ENCODE measurements around the gene COPE.

DNA sequence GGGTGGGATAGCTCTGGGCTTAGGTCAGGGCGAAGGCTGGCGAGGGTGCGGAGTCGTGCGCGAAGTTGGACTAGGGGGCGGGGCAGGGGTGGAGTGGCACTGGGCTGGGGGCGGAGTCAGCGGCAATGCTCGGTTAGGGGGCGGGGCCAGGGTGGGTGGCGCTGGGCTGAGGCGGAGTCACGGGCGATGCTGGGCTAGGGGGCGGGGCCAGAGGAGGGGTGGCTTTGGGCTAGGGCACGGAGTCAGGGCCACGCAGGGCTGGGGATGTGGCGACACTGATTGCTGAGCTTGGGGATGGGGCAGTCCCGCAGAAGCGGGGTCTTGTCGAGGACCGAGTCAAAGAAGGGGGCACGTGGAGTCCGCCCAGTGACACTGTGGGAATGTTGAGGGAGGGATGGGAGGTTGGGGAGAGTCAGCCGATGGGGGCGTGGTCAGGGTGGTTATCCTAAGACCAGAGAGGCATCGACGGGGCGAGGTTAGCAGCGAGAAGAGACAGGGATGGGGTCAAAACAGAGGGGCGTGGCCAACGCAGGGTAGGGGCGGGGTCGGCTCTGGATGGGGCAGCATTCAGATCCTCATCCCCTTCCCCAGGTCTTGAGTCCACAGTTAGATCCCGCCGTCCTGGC is 13.1 kb upstream of the COPE start:
- TF ChIP-seq, protein P1, sequence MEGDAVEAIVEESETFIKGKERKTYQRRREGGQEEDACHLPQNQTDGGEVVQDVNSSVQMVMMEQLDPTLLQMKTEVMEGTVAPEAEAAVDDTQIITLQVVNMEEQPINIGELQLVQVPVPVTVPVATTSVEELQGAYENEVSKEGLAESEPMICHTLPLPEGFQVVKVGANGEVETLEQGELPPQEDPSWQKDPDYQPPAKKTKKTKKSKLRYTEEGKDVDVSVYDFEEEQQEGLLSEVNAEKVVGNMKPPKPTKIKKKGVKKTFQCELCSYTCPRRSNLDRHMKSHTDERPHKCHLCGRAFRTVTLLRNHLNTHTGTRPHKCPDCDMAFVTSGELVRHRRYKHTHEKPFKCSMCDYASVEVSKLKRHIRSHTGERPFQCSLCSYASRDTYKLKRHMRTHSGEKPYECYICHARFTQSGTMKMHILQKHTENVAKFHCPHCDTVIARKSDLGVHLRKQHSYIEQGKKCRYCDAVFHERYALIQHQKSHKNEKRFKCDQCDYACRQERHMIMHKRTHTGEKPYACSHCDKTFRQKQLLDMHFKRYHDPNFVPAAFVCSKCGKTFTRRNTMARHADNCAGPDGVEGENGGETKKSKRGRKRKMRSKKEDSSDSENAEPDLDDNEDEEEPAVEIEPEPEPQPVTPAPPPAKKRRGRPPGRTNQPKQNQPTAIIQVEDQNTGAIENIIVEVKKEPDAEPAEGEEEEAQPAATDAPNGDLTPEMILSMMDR (IDR thresholded peaks at IDR 0.05) = no peak
- TF ChIP-seq POLR2A (IDR thresholded peaks at IDR 0.05) = no peak
